DOHH2 (cell line): ENCODE measurements around the gene TMCO1.

ENCODE experiments used
- EZH2phosphoT487 ChIP-seq: fragments of 200-600 bp; sonication (generic); IDR thresholded peaks from 2 replicates; pipeline ENCODE4 v1.6.1; 2017; ENCODE audit warnings: borderline replicate concordance, mild to moderate bottlenecking, antibody characterized with exemption, low read length, moderate library complexity, mixed read lengths
- TF ChIP-seq, protein P1 (sequence below): fragments of 200-600 bp; sonication (generic); IDR thresholded peaks from one replicate; pipeline ENCODE4 v1.5.1; 2014; ENCODE audit warnings: antibody characterized with exemption, mild to moderate bottlenecking, low read depth, low read length; ENCODE audit not compliant: poor library complexity, severe bottlenecking

DNA sequence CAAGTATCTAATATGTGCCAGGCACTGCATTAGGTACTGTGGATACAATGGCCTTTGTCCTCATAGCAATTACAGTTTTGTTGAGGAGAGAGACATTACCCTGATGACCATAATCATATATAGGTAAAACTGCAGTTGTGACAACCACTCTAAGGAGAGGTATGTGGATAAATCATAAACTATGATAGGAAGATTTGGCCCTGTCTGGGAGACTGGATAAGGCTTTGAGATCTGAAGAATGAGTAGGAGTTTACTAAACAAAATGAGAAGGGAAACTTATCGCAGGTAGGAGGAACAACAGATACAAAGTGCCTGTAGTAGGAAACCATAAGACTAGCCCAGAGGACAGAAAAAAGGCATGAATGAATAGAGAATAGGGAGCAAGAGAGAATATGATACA lies 4.4 kb downstream of the TMCO1 start:
- TF ChIP-seq, protein P1, sequence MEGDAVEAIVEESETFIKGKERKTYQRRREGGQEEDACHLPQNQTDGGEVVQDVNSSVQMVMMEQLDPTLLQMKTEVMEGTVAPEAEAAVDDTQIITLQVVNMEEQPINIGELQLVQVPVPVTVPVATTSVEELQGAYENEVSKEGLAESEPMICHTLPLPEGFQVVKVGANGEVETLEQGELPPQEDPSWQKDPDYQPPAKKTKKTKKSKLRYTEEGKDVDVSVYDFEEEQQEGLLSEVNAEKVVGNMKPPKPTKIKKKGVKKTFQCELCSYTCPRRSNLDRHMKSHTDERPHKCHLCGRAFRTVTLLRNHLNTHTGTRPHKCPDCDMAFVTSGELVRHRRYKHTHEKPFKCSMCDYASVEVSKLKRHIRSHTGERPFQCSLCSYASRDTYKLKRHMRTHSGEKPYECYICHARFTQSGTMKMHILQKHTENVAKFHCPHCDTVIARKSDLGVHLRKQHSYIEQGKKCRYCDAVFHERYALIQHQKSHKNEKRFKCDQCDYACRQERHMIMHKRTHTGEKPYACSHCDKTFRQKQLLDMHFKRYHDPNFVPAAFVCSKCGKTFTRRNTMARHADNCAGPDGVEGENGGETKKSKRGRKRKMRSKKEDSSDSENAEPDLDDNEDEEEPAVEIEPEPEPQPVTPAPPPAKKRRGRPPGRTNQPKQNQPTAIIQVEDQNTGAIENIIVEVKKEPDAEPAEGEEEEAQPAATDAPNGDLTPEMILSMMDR: no peak
- no peak for TF ChIP-seq EZH2phosphoT487
